Glomerular endothelial cell (primary cell): Measurements from ENCODE around the gene SHANK1. TPM values are rescaled to one million over a fixed set of nuclear protein-coding genes. Genes with fewer than 3 reads are reported as not detected.

ENCODE experiments used
- DNase-seq: peaks from one replicate; pipeline ENCODE4 v3.0.0-alpha.2; 2011; ENCODE audit warnings: low read depth, low spot score; ENCODE audit errors: extremely low read depth
- total RNA-seq: library from RNA; depleted of rRNA; stranded (reverse); fragments of >200 nt; gene quantifications from 2 replicates; pipeline ENCODE4 v1.2.3, GENCODE V29; 2015

Gene SHANK1
- total RNA-seq, 1 donor from 2014 or later: 1.2 TPM

DNA sequence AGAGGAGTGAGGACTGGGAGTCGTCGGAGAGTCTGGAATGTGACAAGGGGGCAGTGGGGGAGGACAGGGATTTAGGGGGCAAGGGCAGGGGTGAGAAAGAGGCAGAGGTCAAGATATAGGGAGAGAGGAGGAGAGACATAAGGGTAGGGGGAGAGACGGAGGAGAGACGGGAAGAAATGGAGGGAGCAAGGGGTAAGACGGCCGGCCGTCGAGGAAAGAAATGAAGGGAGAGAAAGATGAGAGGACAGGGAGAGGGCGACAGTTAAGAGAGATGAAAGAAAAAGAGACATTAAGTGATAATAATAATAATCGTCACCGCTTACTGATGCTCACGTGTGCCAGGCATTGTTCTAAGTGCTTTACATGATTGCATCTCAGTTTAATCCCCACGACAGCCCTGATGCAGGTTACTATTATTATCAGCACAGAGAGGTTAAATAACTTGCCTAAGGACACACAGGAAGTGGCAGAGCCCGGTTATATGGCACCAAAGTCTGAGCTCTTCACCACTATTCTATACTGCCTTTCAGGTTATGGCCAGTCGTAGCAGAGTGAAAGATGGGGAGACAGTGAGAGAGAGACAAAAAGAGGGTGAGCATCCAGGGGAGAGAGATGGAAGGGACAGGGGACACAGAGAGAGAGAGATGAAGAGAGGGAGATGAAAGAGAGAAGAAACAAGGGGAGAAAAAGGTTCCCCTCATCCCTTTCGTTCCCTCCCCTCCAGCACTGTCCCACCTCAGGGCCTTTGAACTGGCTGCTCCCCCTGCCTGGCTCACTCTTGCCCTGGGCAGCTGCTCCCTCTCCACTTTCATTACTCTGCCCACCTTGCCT, 56.7 kb downstream of the SHANK1 start:
- DNase-seq: no peak

DNA sequence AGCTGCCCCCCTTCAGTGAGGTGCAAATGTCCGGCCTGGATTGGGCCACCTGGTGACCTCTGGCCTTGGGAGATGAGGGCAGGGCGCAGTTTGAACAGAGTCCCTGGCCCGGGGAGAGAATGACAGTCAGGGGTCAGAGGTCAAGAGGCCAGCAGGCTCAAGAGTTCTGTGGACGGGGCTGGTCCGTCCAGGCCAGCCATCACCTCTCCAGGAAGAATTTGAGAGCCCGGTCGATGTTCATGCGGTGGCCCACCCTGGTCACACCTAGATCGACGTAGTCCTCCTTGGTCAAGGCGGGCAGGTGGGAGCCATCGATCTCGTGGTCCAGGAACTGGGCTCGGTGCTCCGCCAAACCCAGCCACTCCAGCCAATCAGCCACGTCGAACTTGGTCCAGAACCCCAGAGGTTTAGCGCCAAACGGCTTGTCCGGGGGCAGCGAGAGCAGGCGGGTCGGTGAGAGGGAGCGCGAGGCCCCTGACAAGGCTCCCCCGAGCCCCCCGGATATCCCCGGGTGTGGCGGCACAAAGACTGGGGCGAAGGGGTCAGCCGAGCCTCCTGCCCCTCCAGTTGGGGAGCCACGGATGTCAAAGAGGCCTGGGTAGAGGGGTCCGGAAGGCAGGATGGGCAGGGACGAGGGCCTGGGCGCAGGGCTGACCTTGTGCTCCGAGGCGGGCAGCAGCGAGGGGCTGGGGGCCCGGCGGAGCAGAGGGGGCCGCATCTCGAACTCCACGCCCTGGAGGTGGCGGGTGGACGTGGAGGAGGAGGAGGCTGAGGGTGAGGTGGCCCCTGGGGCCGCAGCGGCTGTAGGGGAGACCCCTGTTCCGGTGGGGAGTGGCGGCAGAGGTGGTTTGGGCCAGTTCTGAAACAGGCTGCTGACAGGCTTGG, 57.6 kb downstream of the SHANK1 start:
- DNase-seq: no peak

GRCh38 chr19:50661023-50661422, 58.6 kb downstream of the SHANK1 start:
- no peak for DNase-seq

DNA sequence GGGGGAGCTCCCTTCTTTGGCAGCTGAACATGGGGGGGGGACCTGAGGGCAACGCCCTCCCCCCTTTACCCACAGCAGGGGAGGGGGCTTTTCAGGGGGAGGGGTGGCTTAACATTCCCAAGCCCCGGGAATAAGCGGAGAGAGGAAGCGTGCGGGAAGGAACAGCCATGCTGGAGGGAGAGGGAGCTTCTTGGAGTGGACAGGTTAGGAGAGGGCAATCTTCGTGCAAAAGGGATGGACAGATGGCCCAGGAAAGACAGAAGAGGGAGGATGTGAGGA, 59.6 kb downstream of the SHANK1 start:
- DNase-seq: no peak

- no peak for DNase-seq
Measured at GRCh38 chr19:50659318-50660087, 60.1 kb downstream of the SHANK1 start.

DNA sequence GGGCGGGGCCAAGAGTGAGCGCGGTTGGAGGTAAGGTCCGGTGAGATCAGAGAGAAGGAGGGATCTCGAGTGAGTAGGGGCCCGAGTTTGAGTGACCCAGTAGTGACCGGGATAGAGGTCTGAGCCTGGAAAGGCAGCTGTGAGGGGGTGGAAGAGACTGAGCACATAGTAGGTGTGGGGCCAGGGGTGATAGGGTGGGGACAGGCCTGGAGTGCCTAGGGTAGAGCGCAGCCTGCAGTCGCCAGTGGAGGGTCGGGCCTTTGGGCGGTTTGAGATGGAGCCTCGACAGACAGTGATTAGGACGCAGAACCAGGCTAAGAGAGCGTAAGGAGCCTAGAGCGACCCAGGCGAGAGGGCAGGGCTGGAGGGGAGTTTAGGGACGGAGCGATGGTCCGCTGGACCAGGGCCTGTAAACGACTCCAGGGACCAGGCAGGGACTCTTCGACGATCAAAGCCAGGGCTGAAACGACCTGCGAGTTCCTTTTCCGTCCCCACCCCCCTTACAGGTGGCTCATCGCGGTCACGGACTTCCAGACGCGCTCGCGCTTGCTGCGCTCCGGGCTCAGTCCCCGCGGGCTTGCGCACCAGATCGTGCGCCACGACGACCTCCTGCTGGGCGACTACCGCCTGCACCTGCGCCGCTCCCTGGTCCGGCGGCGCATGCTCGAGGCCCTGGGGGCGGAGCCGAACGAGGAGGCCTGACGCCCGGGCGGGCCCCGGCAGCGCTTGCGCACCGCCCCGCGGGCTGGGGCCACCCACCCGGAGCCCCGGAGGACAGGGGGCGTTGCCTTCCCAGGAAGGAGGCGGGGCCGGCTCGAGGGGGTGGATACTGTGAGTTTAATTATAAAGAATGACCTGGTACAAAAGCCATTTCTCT, 60.9 kb downstream of the SHANK1 start:
- no peak for DNase-seq

DNA sequence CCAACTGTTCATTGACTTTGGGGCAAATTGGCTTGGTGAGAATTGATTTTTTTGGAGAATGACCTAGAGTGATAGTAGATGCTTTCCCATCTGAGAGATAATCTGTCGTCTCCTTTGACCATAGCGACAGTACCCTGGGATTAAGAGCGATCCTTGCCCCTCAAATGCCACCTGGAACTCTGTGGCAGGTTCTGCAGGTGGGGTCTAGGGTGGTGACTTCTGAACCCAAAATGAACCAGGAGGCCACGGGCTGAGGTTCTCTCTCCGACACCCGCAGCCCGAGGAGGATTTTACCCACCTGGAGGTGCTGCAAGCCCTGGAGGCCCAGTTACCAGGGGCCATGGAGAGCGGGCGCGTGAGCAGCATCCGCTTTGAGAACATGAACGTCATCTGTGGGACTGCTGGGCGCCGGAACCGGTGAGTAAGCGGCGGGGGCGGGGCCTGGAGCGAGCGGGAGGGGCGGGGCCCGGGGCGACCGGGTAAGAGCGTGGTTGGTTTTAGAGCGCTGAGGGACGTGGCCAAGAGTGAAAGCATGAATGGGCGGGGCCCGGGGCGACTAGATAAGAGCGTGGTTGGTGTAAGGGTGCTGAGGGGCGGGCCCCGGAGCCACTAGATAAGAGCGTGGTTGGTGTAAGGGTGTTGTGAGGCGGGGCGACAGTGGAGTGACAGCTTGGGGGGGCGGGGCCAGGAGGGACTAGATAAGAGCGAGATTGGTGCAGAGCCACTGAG, 61.7 kb downstream of the SHANK1 start:
- peak; percentile 87 for DNase-seq

GRCh38 chr19:50657222-50657669, 62.4 kb downstream of the SHANK1 start:
- no peak for DNase-seq

- no peak for DNase-seq
Measured at GRCh38 chr19:50654882-50655281, 64.7 kb downstream of the SHANK1 start.

GRCh38 chr19:50652722-50653121, 66.9 kb downstream of the SHANK1 start:
- no peak for DNase-seq

GRCh38 chr19:50651174-50651573, 68.4 kb downstream of the SHANK1 start:
- DNase-seq: no peak

DNA sequence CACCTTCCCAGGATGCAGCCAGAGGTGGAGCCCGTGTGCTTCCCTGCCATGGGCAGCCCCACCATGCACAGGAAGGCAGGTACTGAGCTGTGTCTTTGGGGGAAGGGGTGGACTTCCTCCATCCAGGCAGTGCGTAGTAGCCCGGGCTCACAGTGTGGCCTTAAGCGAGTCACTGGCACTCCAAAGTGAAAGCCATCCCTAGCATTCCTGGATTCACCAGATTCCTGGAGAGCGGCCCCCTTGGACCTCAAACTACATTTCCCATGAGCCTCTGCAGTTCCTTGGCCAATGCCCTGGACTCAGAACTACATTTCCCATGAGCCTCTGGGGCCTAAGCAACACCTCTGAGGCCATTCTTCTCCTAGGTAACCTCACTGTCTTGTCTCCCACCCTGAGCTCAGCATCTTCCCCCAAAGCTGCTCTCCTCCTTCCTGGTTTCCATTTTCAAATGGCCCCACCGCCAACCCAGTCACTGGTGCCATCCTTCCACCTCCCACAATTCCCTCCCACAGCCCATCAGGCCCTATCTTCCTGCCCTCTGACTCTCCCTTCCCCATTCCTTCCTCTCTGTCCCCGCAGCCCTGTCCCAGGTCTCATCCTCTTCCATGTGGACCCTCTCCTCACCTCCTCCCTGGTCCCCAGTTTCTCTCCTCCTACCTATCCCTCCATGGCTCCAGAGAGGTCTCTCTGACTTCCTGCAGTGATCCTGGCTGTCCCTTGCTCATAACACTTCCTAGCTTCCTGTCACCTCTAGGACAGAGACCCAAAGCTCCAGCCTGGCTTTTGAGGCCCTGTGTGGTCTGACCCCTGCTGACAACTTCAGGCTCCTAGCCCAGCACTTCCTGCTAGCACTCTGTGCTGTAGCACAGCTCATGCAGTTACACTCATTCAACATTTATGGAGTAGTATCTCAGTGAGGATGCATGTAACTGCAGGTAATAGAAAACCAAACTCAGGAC, 69.9 kb downstream of the SHANK1 start, which contains the start of gene C19orf81:
Gene C19orf81 (plus strand): TSS at position 13 of the 959 bp plus-strand sequence. CDS start 0 bp downstream, at position 13.
- no peak for DNase-seq

GRCh38 chr19:50648659-50649058, 70.9 kb downstream of the SHANK1 start:
- no peak for DNase-seq

- no peak for DNase-seq
Measured at GRCh38 chr19:50647879-50648615, 71.6 kb downstream of the SHANK1 start.

GRCh38 chr19:50646074-50646807, 73.4 kb downstream of the SHANK1 start:
- no peak for DNase-seq

GRCh38 chr19:50645107-50645506, 74.5 kb downstream of the SHANK1 start:
- no peak for DNase-seq
